GM23338 (cell line): ENCODE measurements around the gene ZNF714. TPM values are rescaled to one million over a fixed set of nuclear protein-coding genes. Genes with fewer than 3 reads are reported as not detected.

Source experiments
- ATAC-seq: fragments of 200-7000 bp; cut with Tn5 transposase; 3 replicates; pipeline ENCODE4 v1.9.1; 2020
- DNase-seq: peaks from one replicate; pipeline ENCODE4 v3.0.0-alpha.2; 2015; ENCODE audit warnings: low spot score
- H2AFZ ChIP-seq: fragments of 200-600 bp; sonication (generic); 2 replicates; pipeline ENCODE4 v1.8.0; 2016; ENCODE audit warnings: antibody characterized with exemption, mild to moderate bottlenecking, moderate library complexity
- H3F3A ChIP-seq: fragments of 200-600 bp; sonication (generic); replicated peaks from 2 replicates; pipeline ENCODE4 v1.8.0; 2017; ENCODE audit warnings: antibody characterized with exemption, mixed run types, low read depth
- H3K27ac ChIP-seq: fragments of 200-600 bp; sonication (generic); 2 replicates; pipeline ENCODE4 v1.6.1; 2016; ENCODE audit warnings: low read depth
- H3K27me3 ChIP-seq: fragments of 200-600 bp; sonication (generic); 2 replicates; pipeline ENCODE4 v1.8.0; 2016; ENCODE audit warnings: mild to moderate bottlenecking, mixed run types, moderate library complexity; ENCODE audit not compliant: insufficient read depth
- H3K36me3 ChIP-seq: fragments of 200-600 bp; sonication (generic); 2 replicates; pipeline ENCODE4 v1.8.0; 2016; ENCODE audit warnings: mild to moderate bottlenecking; ENCODE audit not compliant: insufficient read depth
- H3K4me1 ChIP-seq: fragments of 200-600 bp; sonication (generic); 2 replicates; pipeline ENCODE4 v1.8.0; 2016; ENCODE audit warnings: mild to moderate bottlenecking, moderate library complexity; ENCODE audit not compliant: insufficient read depth
- H3K4me2 ChIP-seq: fragments of 200-600 bp; sonication (generic); 2 replicates; pipeline ENCODE4 v1.7.1; 2017; ENCODE audit warnings: mixed run types
- H3K4me3 ChIP-seq: fragments of 200-600 bp; sonication (generic); 2 replicates; pipeline ENCODE4 v1.6.1; 2016; ENCODE audit warnings: mixed run types
- H3K79me2 ChIP-seq: fragments of 200-600 bp; sonication (generic); replicated peaks from 2 replicates; pipeline ENCODE4 v1.8.0; 2017; ENCODE audit warnings: mild to moderate bottlenecking; ENCODE audit not compliant: insufficient read depth
- H3K9me2 ChIP-seq: fragments of 200-600 bp; sonication (generic); 2 replicates; pipeline ENCODE4 v1.8.0; 2017; ENCODE audit not compliant: insufficient read depth
- H4K20me1 ChIP-seq: fragments of 200-600 bp; sonication (generic); replicated peaks from 2 replicates; pipeline ENCODE4 v1.8.0; 2017; ENCODE audit warnings: mild to moderate bottlenecking; ENCODE audit not compliant: insufficient read depth
- H3K27ac Mint-ChIP-seq: 2 replicates; pipeline ENCODE4 v1.8.0; 2020; ENCODE audit warnings: inconsistent platforms, mild to moderate bottlenecking, moderate library complexity, mixed read lengths
- H3K27me3 Mint-ChIP-seq: 3 replicates; pipeline ENCODE4 v1.8.0; 2022; ENCODE audit warnings: low read depth, mild to moderate bottlenecking, moderate library complexity, mixed read lengths, inconsistent platforms; ENCODE audit not compliant: insufficient read depth, poor library complexity
- H3K36me3 Mint-ChIP-seq: 3 replicates; pipeline ENCODE4 v1.8.0; 2021; ENCODE audit warnings: low read depth, mild to moderate bottlenecking, inconsistent platforms, moderate library complexity, mixed read lengths
- H3K4me1 Mint-ChIP-seq: 3 replicates; pipeline ENCODE4 v1.8.0; 2020; ENCODE audit warnings: mild to moderate bottlenecking, inconsistent platforms, mixed read lengths
- H3K4me3 Mint-ChIP-seq: 3 replicates; pipeline ENCODE4 v1.8.0; 2021; ENCODE audit warnings: moderate library complexity, mild to moderate bottlenecking, inconsistent platforms, mixed read lengths
- H3K9me3 Mint-ChIP-seq: 3 replicates; pipeline ENCODE4 v1.8.0; 2020; ENCODE audit warnings: moderate library complexity, mild to moderate bottlenecking, inconsistent platforms, mixed read lengths
- CREB1 ChIP-seq: fragments of 250-450 bp; sonication (Bioruptor Pico); IDR thresholded peaks from 2 replicates; pipeline ENCODE4 v1.5.0; 2020; ENCODE audit warnings: low read depth, mild to moderate bottlenecking, moderate library complexity
- EZH2 ChIP-seq: fragments of 200-600 bp; sonication (generic); IDR thresholded peaks from one replicate; pipeline ENCODE4 v1.8.0; 2017; ENCODE audit warnings: antibody characterized with exemption, mild to moderate bottlenecking, low read depth; ENCODE audit not compliant: unreplicated experiment
- EZH2phosphoT487 ChIP-seq: fragments of 200-600 bp; sonication (generic); IDR thresholded peaks from one replicate; pipeline ENCODE4 v1.8.1; 2018; ENCODE audit warnings: antibody characterized with exemption; ENCODE audit not compliant: unreplicated experiment
- JUNB ChIP-seq: IDR thresholded peaks from one replicate; pipeline ENCODE4 v1.6.1; 2016; ENCODE audit warnings: antibody characterized with exemption; ENCODE audit not compliant: unreplicated experiment
- NANOG ChIP-seq: IDR thresholded peaks from 2 replicates; pipeline ENCODE4 v1.6.1; 2016; ENCODE audit warnings: antibody characterized with exemption, borderline replicate concordance
- STAT1 ChIP-seq: IDR thresholded peaks from one replicate; pipeline ENCODE4 v1.6.1; 2016; ENCODE audit warnings: antibody characterized with exemption; ENCODE audit not compliant: unreplicated experiment
- ZNF114 ChIP-seq: fragments of 250-450 bp; sonication (Bioruptor Pico); IDR thresholded peaks from 2 replicates; pipeline ENCODE4 v1.5.0; 2020; ENCODE audit warnings: mild to moderate bottlenecking, moderate library complexity
- ZNF331 ChIP-seq: fragments of 250-450 bp; sonication (Bioruptor Pico); IDR thresholded peaks from 2 replicates; pipeline ENCODE4 v1.5.0; 2020; ENCODE audit warnings: low read depth, mild to moderate bottlenecking, moderate library complexity
- polyA plus RNA-seq: library from polyadenylated mRNA; unstranded; fragments of >200 nt; fragmentation: Nextera tagmentation; extraction: Ambion mirVana; gene quantifications from 2 replicates; pipeline ENCODE4 v1.2.1, GENCODE V29; 2016
- total RNA-seq: library from RNA; depleted of rRNA; stranded (reverse); fragments of >200 nt; shearing (Covaris generic); gene quantifications from 2 replicates; pipeline ENCODE4 v1.2.3, GENCODE V29; 2014
- TF ChIP-seq, protein P1 (sequence below): IDR thresholded peaks from 2 replicates; pipeline ENCODE4 v1.6.1; 2016; ENCODE audit warnings: antibody characterized with exemption
- TF ChIP-seq, protein P2 (sequence below): fragments of 250-450 bp; sonication (Bioruptor Pico); IDR thresholded peaks from 2 replicates; pipeline ENCODE4 v1.5.0; 2020; ENCODE audit warnings: mild to moderate bottlenecking, moderate library complexity
- TF ChIP-seq, protein P3 (sequence below), 2 experiments: fragments of 200-600 bp in 1 of 2; sonication (generic) in 1 of 2; conservative IDR thresholded peaks; 2 replicates each; pipeline versions ENCODE4 v1.5.1 to v1.6.1; 2016 to 2017; ENCODE audit warnings: antibody characterized with exemption in 2 of 2, low read depth in 2 of 2, mild to moderate bottlenecking in 2 of 2, moderate library complexity in 1 of 2
- TF ChIP-seq, protein P4 (sequence below): IDR thresholded peaks from one replicate; pipeline ENCODE4 v1.6.1; 2018; ENCODE audit warnings: antibody characterized with exemption; ENCODE audit not compliant: unreplicated experiment

ZNF714 gene
- total and polyA plus RNA-seq, 2 experiments from 2014 or later: 43.5 to 83.2 TPM

DNA sequence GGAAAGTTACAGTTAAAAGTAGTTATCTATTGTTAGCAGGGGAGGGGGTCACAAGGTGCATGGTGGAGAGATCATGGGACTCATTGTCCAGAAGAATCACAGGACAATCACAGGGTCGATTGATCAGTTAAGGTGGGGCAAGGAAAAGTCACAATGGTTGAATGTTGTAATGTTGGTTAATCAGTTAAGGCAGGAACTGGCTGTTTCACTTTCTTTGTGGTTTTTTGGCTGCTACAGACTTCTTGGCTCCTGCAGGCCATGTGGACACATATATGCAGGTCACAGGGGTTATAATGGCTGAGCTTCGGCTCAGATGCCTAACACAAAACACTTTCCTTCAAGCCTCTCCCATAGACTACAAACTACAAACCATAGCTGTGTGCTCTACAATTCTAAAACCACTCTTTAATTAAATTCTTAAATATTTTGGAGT is 52.9 kb downstream of the ZNF714 start:
- Histone ChIP-seq H4K20me1 (no peaks in the 10 kb centered on the region), H3K4me3 (no peak overlapping the region), H3F3A (no peaks in the 10 kb centered on the region), H3K9me2 (0 out of 2 replicates have a peak, but pooled peaks cover 2% of the 10 kb centered on the region), H3K4me1 (no peaks in the 10 kb centered on the region), H3K36me3 (no peaks in the 10 kb centered on the region), H3K79me2 (no peaks in the 10 kb centered on the region), H3K27me3 (no peaks in the 10 kb centered on the region), H3K27ac (no peak overlapping the region), H2AFZ (no peak overlapping the region), H3K4me2 (no peak overlapping the region)
- no peak for ATAC-seq
- Mint-ChIP-seq H3K27me3 (peaks cover 2% of the 10 kb centered on the region), H3K9me3 (peaks cover 15% of the 10 kb centered on the region), H3K4me3 (no peak overlapping the region), H3K27ac (no peak overlapping the region), H3K36me3 (peaks cover 3% of the 10 kb centered on the region; the same call in 1 of the 3 replicates), H3K4me1 (peaks cover 6% of the 10 kb centered on the region)
- TF ChIP-seq JUNB: no peak
- TF ChIP-seq, protein P1, sequence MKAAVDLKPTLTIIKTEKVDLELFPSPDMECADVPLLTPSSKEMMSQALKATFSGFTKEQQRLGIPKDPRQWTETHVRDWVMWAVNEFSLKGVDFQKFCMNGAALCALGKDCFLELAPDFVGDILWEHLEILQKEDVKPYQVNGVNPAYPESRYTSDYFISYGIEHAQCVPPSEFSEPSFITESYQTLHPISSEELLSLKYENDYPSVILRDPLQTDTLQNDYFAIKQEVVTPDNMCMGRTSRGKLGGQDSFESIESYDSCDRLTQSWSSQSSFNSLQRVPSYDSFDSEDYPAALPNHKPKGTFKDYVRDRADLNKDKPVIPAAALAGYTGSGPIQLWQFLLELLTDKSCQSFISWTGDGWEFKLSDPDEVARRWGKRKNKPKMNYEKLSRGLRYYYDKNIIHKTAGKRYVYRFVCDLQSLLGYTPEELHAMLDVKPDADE: no peak
- no peak for TF ChIP-seq ZNF114 (CRISPR knock-in tag)
- no peak for TF ChIP-seq NANOG
- no peak for TF ChIP-seq EZH2
- no peak for TF ChIP-seq EZH2phosphoT487
- TF ChIP-seq, protein P2, sequence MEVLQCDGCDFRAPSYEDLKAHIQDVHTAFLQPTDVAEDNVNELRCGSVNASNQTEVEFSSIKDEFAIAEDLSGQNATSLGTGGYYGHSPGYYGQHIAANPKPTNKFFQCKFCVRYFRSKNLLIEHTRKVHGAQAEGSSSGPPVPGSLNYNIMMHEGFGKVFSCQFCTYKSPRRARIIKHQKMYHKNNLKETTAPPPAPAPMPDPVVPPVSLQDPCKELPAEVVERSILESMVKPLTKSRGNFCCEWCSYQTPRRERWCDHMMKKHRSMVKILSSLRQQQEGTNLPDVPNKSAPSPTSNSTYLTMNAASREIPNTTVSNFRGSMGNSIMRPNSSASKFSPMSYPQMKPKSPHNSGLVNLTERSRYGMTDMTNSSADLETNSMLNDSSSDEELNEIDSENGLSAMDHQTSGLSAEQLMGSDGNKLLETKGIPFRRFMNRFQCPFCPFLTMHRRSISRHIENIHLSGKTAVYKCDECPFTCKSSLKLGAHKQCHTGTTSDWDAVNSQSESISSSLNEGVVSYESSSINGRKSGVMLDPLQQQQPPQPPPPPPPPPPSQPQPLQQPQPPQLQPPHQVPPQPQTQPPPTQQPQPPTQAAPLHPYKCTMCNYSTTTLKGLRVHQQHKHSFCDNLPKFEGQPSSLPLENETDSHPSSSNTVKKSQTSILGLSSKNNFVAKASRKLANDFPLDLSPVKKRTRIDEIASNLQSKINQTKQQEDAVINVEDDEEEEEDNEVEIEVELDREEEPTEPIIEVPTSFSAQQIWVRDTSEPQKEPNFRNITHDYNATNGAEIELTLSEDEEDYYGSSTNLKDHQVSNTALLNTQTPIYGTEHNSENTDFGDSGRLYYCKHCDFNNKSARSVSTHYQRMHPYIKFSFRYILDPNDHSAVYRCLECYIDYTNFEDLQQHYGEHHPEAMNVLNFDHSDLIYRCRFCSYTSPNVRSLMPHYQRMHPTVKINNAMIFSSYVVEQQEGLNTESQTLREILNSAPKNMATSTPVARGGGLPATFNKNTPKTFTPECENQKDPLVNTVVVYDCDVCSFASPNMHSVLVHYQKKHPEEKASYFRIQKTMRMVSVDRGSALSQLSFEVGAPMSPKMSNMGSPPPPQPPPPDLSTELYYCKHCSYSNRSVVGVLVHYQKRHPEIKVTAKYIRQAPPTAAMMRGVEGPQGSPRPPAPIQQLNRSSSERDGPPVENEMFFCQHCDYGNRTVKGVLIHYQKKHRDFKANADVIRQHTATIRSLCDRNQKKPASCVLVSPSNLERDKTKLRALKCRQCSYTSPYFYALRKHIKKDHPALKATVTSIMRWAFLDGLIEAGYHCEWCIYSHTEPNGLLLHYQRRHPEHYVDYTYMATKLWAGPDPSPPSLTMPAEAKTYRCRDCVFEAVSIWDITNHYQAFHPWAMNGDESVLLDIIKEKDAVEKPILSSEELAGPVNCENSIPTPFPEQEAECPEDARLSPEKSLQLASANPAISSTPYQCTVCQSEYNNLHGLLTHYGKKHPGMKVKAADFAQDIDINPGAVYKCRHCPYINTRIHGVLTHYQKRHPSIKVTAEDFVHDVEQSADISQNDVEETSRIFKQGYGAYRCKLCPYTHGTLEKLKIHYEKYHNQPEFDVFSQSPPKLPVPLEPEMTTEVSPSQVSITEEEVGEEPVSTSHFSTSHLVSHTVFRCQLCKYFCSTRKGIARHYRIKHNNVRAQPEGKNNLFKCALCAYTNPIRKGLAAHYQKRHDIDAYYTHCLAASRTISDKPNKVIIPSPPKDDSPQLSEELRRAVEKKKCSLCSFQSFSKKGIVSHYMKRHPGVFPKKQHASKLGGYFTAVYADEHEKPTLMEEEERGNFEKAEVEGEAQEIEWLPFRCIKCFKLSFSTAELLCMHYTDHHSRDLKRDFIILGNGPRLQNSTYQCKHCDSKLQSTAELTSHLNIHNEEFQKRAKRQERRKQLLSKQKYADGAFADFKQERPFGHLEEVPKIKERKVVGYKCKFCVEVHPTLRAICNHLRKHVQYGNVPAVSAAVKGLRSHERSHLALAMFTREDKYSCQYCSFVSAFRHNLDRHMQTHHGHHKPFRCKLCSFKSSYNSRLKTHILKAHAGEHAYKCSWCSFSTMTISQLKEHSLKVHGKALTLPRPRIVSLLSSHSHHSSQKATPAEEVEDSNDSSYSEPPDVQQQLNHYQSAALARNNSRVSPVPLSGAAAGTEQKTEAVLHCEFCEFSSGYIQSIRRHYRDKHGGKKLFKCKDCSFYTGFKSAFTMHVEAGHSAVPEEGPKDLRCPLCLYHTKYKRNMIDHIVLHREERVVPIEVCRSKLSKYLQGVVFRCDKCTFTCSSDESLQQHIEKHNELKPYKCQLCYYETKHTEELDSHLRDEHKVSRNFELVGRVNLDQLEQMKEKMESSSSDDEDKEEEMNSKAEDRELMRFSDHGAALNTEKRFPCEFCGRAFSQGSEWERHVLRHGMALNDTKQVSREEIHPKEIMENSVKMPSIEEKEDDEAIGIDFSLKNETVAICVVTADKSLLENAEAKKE (CRISPR knock-in tag): no peak
- TF ChIP-seq ZNF331 (CRISPR knock-in tag): no peak
- TF ChIP-seq CREB1: no peak
- no peak for TF ChIP-seq STAT1
- TF ChIP-seq, protein P3, sequence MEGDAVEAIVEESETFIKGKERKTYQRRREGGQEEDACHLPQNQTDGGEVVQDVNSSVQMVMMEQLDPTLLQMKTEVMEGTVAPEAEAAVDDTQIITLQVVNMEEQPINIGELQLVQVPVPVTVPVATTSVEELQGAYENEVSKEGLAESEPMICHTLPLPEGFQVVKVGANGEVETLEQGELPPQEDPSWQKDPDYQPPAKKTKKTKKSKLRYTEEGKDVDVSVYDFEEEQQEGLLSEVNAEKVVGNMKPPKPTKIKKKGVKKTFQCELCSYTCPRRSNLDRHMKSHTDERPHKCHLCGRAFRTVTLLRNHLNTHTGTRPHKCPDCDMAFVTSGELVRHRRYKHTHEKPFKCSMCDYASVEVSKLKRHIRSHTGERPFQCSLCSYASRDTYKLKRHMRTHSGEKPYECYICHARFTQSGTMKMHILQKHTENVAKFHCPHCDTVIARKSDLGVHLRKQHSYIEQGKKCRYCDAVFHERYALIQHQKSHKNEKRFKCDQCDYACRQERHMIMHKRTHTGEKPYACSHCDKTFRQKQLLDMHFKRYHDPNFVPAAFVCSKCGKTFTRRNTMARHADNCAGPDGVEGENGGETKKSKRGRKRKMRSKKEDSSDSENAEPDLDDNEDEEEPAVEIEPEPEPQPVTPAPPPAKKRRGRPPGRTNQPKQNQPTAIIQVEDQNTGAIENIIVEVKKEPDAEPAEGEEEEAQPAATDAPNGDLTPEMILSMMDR (conservative IDR thresholded peaks at IDR 0.05; ENCODE audit: low read depth in 2 of 2): no peak
- TF ChIP-seq, protein P4, sequence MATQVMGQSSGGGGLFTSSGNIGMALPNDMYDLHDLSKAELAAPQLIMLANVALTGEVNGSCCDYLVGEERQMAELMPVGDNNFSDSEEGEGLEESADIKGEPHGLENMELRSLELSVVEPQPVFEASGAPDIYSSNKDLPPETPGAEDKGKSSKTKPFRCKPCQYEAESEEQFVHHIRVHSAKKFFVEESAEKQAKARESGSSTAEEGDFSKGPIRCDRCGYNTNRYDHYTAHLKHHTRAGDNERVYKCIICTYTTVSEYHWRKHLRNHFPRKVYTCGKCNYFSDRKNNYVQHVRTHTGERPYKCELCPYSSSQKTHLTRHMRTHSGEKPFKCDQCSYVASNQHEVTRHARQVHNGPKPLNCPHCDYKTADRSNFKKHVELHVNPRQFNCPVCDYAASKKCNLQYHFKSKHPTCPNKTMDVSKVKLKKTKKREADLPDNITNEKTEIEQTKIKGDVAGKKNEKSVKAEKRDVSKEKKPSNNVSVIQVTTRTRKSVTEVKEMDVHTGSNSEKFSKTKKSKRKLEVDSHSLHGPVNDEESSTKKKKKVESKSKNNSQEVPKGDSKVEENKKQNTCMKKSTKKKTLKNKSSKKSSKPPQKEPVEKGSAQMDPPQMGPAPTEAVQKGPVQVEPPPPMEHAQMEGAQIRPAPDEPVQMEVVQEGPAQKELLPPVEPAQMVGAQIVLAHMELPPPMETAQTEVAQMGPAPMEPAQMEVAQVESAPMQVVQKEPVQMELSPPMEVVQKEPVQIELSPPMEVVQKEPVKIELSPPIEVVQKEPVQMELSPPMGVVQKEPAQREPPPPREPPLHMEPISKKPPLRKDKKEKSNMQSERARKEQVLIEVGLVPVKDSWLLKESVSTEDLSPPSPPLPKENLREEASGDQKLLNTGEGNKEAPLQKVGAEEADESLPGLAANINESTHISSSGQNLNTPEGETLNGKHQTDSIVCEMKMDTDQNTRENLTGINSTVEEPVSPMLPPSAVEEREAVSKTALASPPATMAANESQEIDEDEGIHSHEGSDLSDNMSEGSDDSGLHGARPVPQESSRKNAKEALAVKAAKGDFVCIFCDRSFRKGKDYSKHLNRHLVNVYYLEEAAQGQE: no peak
- DNase-seq: no peak
